DMS114 treated with DMSO at 0.1 percent for 48 hours (cell line): ENCODE results near the gene ELOB.
"Not testable (repeated sequence)": the region's sequence is repeated elsewhere in the genome, so short reads cannot be mapped to it uniquely, and the experiment has no call there.

Source experiments
- DNase-seq: peaks from one replicate; lab custom pipeline; 2025; ENCODE audit not compliant: unreplicated experiment; lab: John Stamatoyannopoulos, UW

Gene ELOB

DNA sequence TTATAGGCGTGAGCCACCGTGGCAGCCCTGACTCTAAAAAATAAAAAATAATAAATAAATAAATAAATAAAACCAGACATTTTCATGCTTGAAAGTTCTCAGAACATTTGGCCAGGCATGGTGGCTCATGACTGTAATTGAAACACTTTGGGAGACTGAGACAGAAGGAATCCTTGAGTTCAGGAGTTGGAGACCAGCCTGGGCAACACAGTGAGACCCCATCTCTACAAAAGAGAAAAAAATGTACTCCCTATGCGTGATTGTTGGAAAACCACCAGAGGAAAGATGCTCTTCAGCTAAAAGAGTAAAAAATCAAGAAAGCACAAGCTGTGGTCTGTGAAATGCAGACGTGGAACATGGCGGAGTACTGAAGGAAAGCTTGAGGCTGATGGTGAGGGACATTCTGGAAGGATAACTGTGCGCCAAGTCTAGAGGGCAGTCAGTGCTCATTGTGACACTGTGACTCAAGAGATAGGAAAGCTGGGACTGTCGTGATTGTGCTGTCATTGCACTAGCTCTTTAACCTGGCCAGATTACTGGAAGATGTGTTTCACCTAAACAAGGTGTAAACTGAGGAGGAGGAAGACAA lies 52.9 kb downstream of the ELOB start:
- DNase-seq = no peak

DNA sequence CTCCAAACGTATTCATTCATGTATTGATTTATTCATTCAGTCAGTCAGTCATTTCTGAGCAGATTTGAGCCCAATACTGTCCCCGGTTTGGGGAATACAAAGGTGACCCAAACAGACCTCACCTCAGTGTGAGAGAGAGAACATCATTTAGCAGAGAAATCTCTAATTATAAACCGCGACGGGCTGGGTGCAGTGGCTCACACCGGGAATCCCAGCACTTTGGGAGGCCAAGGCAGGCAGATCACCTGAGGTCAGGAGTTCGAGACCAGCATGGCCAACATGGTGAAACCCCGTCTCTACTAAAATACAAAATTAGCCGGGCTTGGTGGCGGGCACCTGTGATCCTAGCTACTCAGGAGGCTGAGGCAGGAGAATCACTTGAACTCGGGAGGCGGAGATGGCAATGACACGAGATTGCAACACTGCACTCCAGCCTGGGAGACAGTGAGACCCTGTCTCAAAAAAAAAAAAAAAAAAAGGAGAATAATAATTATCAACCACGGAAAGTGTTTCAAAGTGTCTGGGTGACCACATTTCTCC lies 55.4 kb downstream of the ELOB start:
- DNase-seq = not testable (repeated sequence)
